M059J (cell line): ENCODE results near the gene ARHGAP32. TPM values are rescaled to one million over a fixed set of nuclear protein-coding genes. Genes with fewer than 3 reads are reported as not detected.
"Not testable (repeated sequence)": the region's sequence is repeated elsewhere in the genome, so short reads cannot be mapped to it uniquely, and the experiment has no call there.

Experiments used
- DNase-seq: peaks from one replicate; pipeline ENCODE4 v3.0.0-alpha.2; 2012; ENCODE audit warnings: low read depth
- total RNA-seq: library from RNA; depleted of rRNA; stranded (reverse); fragments of >200 nt; shearing (Covaris generic); gene quantifications from 2 replicates; pipeline ENCODE4 v1.2.3, GENCODE V29; 2014

The ARHGAP32 gene
- total RNA-seq, 1 experiment from 2014 or later: 8.5 TPM

- no peak for DNase-seq
Observed at GRCh38 chr11:129204150-129204838, 12.2 kb upstream of the ARHGAP32 start.

GRCh38 chr11:129202646-129203045, 10.5 kb upstream of the ARHGAP32 start:
- no peak for DNase-seq

GRCh38 chr11:129195682-129196081, 3.6 kb upstream of the ARHGAP32 start:
- DNase-seq: no peak

GRCh38 chr11:129191649-129192048, 476 bp downstream of the ARHGAP32 start:
- DNase-seq: no peak

- peak; percentile 40 for DNase-seq
Observed at GRCh38 chr11:129190087-129190486, 2.0 kb downstream of the ARHGAP32 start.

GRCh38 chr11:129189646-129190045, 2.5 kb downstream of the ARHGAP32 start:
- no peak for DNase-seq

GRCh38 chr11:129185082-129185481, 7.0 kb downstream of the ARHGAP32 start:
- DNase-seq: not testable (repeated sequence)

- no peak for DNase-seq
Observed at GRCh38 chr11:129184581-129184980, 7.5 kb downstream of the ARHGAP32 start.

GRCh38 chr11:129167315-129167714, 24.8 kb downstream of the ARHGAP32 start:
- DNase-seq: peak; percentile 44

- DNase-seq: no peak
Observed at GRCh38 chr11:129163714-129164164, 28.4 kb downstream of the ARHGAP32 start.

- DNase-seq: not testable (repeated sequence)
Observed at GRCh38 chr11:129157080-129157479, 35.0 kb downstream of the ARHGAP32 start.

GRCh38 chr11:129155745-129156144, 36.4 kb downstream of the ARHGAP32 start:
- no peak for DNase-seq

- no peak for DNase-seq
Observed at GRCh38 chr11:129148487-129148886, 43.6 kb downstream of the ARHGAP32 start.

- DNase-seq: no peak
Observed at GRCh38 chr11:129146191-129146590, 45.9 kb downstream of the ARHGAP32 start.

- no peak for DNase-seq
Observed at GRCh38 chr11:129145276-129145675, 46.8 kb downstream of the ARHGAP32 start.

- DNase-seq: peak; percentile 4
Observed at GRCh38 chr11:129144256-129144655, 47.9 kb downstream of the ARHGAP32 start.

GRCh38 chr11:129143335-129143734, 48.8 kb downstream of the ARHGAP32 start:
- peak; percentile 100 for DNase-seq

- DNase-seq: peak; percentile 72
Observed at GRCh38 chr11:129141748-129142523, 50.2 kb downstream of the ARHGAP32 start.

GRCh38 chr11:129131316-129131715, 60.8 kb downstream of the ARHGAP32 start:
- DNase-seq: no peak

GRCh38 chr11:129128881-129129620, 63.1 kb downstream of the ARHGAP32 start:
- DNase-seq: not testable (repeated sequence)

- DNase-seq: no peak
Observed at GRCh38 chr11:129119036-129119435, 73.1 kb downstream of the ARHGAP32 start.
